ENCODE measurements around the gene SYVN1.
"Not testable (repeated sequence)": the region's sequence is repeated elsewhere in the genome, so short reads cannot be mapped to it uniquely, and the experiment has no call there.

GRCh38 chr11:65150131-65150508, 15.8 kb upstream of the SYVN1 start:
- not testable (repeated sequence) for TF ChIP-seq CTCF (IDR thresholded peaks at IDR 0.05); EZH2 (IDR thresholded peaks at IDR 0.05; ENCODE audit: borderline replicate concordance, insufficient read depth, low read depth, low read length, poor library complexity, severe bottlenecking)
